K562 (cell line): ENCODE results near the gene DOCK8. TPM values are rescaled to one million over a fixed set of nuclear protein-coding genes. Genes with fewer than 3 reads are reported as not detected.

Source experiments
- ATAC-seq: fragments of 200-7000 bp; cut with Tn5 transposase; 3 replicates; pipeline ENCODE4 v1.9.1; 2020; ENCODE audit warnings: moderate library complexity
- BruUV-seq: library from RNA; stranded (reverse); fragments of 400-500 nt; replicated peaks from 2 replicates; lab custom pipeline; 2021; lab: Mats Ljungman, UMichigan
- CTCF ChIA-PET: fragments of 300-600 bp; formaldehyde crosslinking; extraction: SDS; loops from one replicate; lab custom pipeline; 2021; ENCODE audit warnings: low intra/inter-chr PET ratio; lab: Yijun Ruan, JAX
- POLR2A ChIA-PET: fragments of 300-600, 350-650 bp; sonication (Branson Sonifier 250); formaldehyde crosslinking; extraction: SDS; loops from one replicate; lab custom pipeline; 2021; ENCODE audit warnings: antibody characterized with exemption, inconsistent platforms; lab: Yijun Ruan, JAX
- DNase-seq, 4 experiments: peaks; one replicate each; pipeline versions ENCODE4 v3.0.0 to v3.0.0-alpha.2; 2011 to 2018; ENCODE audit warnings: low spot score in 3 of 4, mixed read lengths in 3 of 4; ENCODE audit errors: extremely low read depth in 1 of 4
- FAIRE-seq: peaks from 2 replicates; lab custom pipeline; 2011; peaks lifted over from hg19 to GRCh38; lab: Jason Lieb, UNC
- H2AFZ ChIP-seq: 2 replicates; pipeline ENCODE4 v1.6.0; 2011; ENCODE audit warnings: low read depth, low read length, control low read depth, inconsistent platforms
- H3K27ac ChIP-seq: fragments of 200-600 bp; 3 replicates; pipeline ENCODE4 v1.8.0; 2011; ENCODE audit warnings: low read depth, mild to moderate bottlenecking, control low read depth, inconsistent platforms, low read length, moderate library complexity, mixed read lengths; ENCODE audit errors: extremely low read depth
- H3K27me3 ChIP-seq, 2 experiments: fragments of 300-600 bp in 1 of 2; 2 replicates in 1 of 2; 3 replicates in 1 of 2; pipeline versions ENCODE4 v1.6.0 to v1.8.0; 2011; ENCODE audit warnings: inconsistent platforms in 2 of 2, low read length in 2 of 2, mild to moderate bottlenecking in 1 of 2, mixed read lengths in 1 of 2, moderate library complexity in 1 of 2; ENCODE audit not compliant: control insufficient read depth in 2 of 2, insufficient read depth in 2 of 2
- H3K36me3 ChIP-seq: fragments of 300-600 bp; 3 replicates; pipeline ENCODE4 v1.8.0; 2011; ENCODE audit warnings: mild to moderate bottlenecking, low read length, inconsistent platforms; ENCODE audit not compliant: control insufficient read depth, insufficient read depth
- H3K4me1 ChIP-seq, 2 experiments: fragments of 200-600 bp in 1 of 2; replicated peaks in 1 of 2; 2 replicates in 1 of 2; 3 replicates in 1 of 2; pipeline versions ENCODE4 v1.5.1 to v1.8.0; 2011; ENCODE audit warnings: inconsistent platforms in 2 of 2, low read length in 2 of 2, mild to moderate bottlenecking in 1 of 2, mixed read lengths in 1 of 2, moderate library complexity in 1 of 2; ENCODE audit not compliant: control insufficient read depth in 2 of 2, insufficient read depth in 2 of 2
- H3K4me2 ChIP-seq: 2 replicates; pipeline ENCODE4 v1.6.1; 2011; ENCODE audit warnings: low read length, control low read depth, inconsistent platforms, mixed read lengths; ENCODE audit not compliant: insufficient read depth
- H3K4me3 ChIP-seq: fragments of 200-600 bp; sonication (generic), shearing (Covaris generic); 2 replicates; pipeline ENCODE4 v1.5.1; 2016; ENCODE audit warnings: control low read depth, inconsistent platforms
- H3K79me2 ChIP-seq: fragments of 200-600 bp; 3 replicates; pipeline ENCODE4 v1.8.0; 2011; ENCODE audit warnings: low read length, inconsistent platforms; ENCODE audit not compliant: control insufficient read depth, insufficient read depth
- H3K9ac ChIP-seq, 2 experiments: 2 replicates each; pipeline versions ENCODE4 v1.6.0 to v1.6.1; 2011; ENCODE audit warnings: low read depth in 2 of 2, low read length in 2 of 2, control low read depth in 1 of 2, inconsistent platforms in 1 of 2, mild to moderate bottlenecking in 1 of 2, mixed read lengths in 1 of 2; ENCODE audit not compliant: insufficient read depth in 1 of 2
- H3K9me1 ChIP-seq: one replicate; pipeline ENCODE4 v1.6.0; 2011; ENCODE audit warnings: inconsistent platforms, mild to moderate bottlenecking, low read length, moderate library complexity; ENCODE audit not compliant: control insufficient read depth, insufficient read depth
- H3K9me3 ChIP-seq: replicated peaks from 2 replicates; pipeline ENCODE4 v1.5.1; 2011; ENCODE audit warnings: low read depth, low read length, inconsistent platforms; ENCODE audit not compliant: control insufficient read depth, insufficient read depth
- H4K20me1 ChIP-seq: replicated peaks from 2 replicates; pipeline ENCODE4 v1.6.1; 2011; ENCODE audit warnings: low read length, inconsistent platforms, mixed read lengths; ENCODE audit not compliant: control insufficient read depth, insufficient read depth
- BCOR ChIP-seq: fragments of 450-650 bp; IDR thresholded peaks from 2 replicates; pipeline ENCODE4 v1.6.1; 2016
- CHD4 ChIP-seq: fragments of 200-600 bp; sonication (generic); IDR thresholded peaks from 3 replicates; pipeline ENCODE4 v1.6.1; 2012; ENCODE audit warnings: low read depth, mild to moderate bottlenecking, mixed read lengths, low read length, inconsistent platforms; ENCODE audit not compliant: insufficient read depth, insufficient replicate concordance, poor library complexity, severe bottlenecking
- PCBP2 ChIP-seq: fragments of 200-400 bp; formaldehyde crosslinking; IDR thresholded peaks from 2 replicates; pipeline ENCODE4 v1.6.1; 2018; ENCODE audit warnings: low read length, low read depth, mild to moderate bottlenecking, moderate library complexity; ENCODE audit not compliant: poor library complexity, severe bottlenecking
- RBM15 ChIP-seq: fragments of 200-400 bp; formaldehyde crosslinking; IDR thresholded peaks from 2 replicates; pipeline ENCODE4 v1.6.1; 2018; ENCODE audit warnings: mild to moderate bottlenecking, low read length, moderate library complexity; ENCODE audit not compliant: insufficient read depth
- SETDB1 ChIP-seq: IDR thresholded peaks from one replicate; pipeline ENCODE4 v1.6.1; 2012; ENCODE audit warnings: low read length, control low read depth, inconsistent platforms
- SRSF7 ChIP-seq: fragments of 200-400 bp; formaldehyde crosslinking; optimal IDR thresholded peaks from 2 replicates; pipeline ENCODE3; 2017; ENCODE audit warnings: mild to moderate bottlenecking, low read depth, low read length
- ZNF12 ChIP-seq: sonication (generic); formaldehyde crosslinking; IDR thresholded peaks from 2 replicates; pipeline ENCODE4 v1.4.0; 2020; ENCODE audit warnings: mild to moderate bottlenecking, missing genetic modification reagents
- ZNF146 ChIP-seq: IDR thresholded peaks from one replicate; pipeline ENCODE4 v1.6.1; 2018; ENCODE audit warnings: missing compliant biosample characterization; ENCODE audit not compliant: unreplicated experiment
- WGBS: fragments of 100-300 bp; shearing (Covaris generic); methylation state at CpG from one replicate; pipeline ENCODE4 v1.1.6; 2016; ENCODE audit warnings: low coverage, mixed read lengths; ENCODE audit not compliant: insufficient coverage; ENCODE audit errors: missing lambda C conversion rate; 5-methylcytosine and 5-hydroxymethylcytosine counted together
- in situ Hi-C: fragments of 300-500 bp; cut with MboI; formaldehyde crosslinking; loops from 4 replicates; pipeline ENCODE4 v1.15.0; 2018; ENCODE audit warnings: inconsistent platforms, mixed read lengths
- intact Hi-C: fragments of 100-400 bp; cut with micrococcal nuclease; formaldehyde crosslinking; loops from 2 replicates; pipeline ENCODE4 v1.14.2; 2022
- polyA plus RNA-seq, 8 experiments: library from polyadenylated mRNA; depleted of rRNA in 4 of 8; stranded (reverse) in 5 of 8; unstranded in 3 of 8; fragments of >200 nt; fragmentation: Nextera tagmentation in 2 of 8; fragmentation: Illumina TruSeq in 1 of 8; extraction: Ambion mirVana in 2 of 8; extraction: Trizol in 1 of 8; gene quantifications; 2 replicates each; pipeline versions ENCODE4 v1.2.1 to v1.2.3, GENCODE V29; 2011 to 2014; ENCODE audit warnings: inconsistent platforms in 1 of 8, missing spikeins in 1 of 8
- total RNA-seq, 7 experiments: library from RNA; depleted of rRNA in 6 of 7; stranded (reverse); fragments of >200 nt in 6 of 7; fragmentation: Illumina TruSeq in 2 of 7; extraction: Trizol in 2 of 7; gene quantifications; 2 replicates each; pipeline versions ENCODE4 v1.2.1 to v1.2.3, GENCODE V29; 2011 to 2021; ENCODE audit warnings: low replicate concordance in 1 of 7
- TF ChIP-seq, protein P1 (sequence below), 2 experiments: fragments of 450-650 bp in 1 of 2; IDR thresholded peaks; 2 replicates each; pipeline ENCODE4 v1.6.1; 2011 to 2017; ENCODE audit warnings: low read depth in 2 of 2, antibody characterized with exemption in 1 of 2, borderline replicate concordance in 1 of 2, low read length in 1 of 2, mild to moderate bottlenecking in 1 of 2, mixed read lengths in 1 of 2; ENCODE audit not compliant: control insufficient read depth in 1 of 2
- TF ChIP-seq, protein P2 (sequence below): fragments of 250-450 bp; sonication (Bioruptor Pico); IDR thresholded peaks from 2 replicates; pipeline ENCODE4 v1.5.0; 2020; ENCODE audit warnings: mild to moderate bottlenecking, borderline replicate concordance
- TF ChIP-seq, protein P3 (sequence below): fragments of 450-650 bp; formaldehyde crosslinking; IDR thresholded peaks from 2 replicates; pipeline ENCODE4 v1.4.0; 2022; ENCODE audit warnings: mild to moderate bottlenecking, moderate library complexity

The DOCK8 gene
- total and polyA plus RNA-seq, 9 of the 15 experiments (the other 6 are each of a cell fraction or from before 2014, with no cell fraction given), result 14.4 to 53.8 (median 25.1) TPM

DNA sequence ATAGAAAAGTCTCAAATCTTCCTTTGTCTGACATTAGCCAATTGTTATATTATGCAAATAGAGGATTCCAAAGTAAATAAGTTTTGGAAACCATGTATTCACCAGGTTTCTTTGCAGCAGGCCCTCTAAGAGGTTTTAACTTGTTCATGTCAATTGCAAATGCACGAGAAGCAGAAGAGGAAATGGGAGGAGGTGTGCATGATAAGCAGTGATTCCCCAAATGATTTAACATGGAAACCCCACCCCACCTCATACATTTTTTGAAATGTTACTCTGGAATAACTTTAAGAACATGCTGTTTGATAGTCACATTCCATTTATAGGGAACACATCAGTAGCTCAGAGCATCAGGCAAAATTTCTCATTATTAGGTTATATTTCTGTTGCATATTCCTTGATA is 190.7 kb downstream of the DOCK8 start:
- no peak overlapping the region for H3K27ac ChIP-seq
- TF ChIP-seq, protein P1, sequence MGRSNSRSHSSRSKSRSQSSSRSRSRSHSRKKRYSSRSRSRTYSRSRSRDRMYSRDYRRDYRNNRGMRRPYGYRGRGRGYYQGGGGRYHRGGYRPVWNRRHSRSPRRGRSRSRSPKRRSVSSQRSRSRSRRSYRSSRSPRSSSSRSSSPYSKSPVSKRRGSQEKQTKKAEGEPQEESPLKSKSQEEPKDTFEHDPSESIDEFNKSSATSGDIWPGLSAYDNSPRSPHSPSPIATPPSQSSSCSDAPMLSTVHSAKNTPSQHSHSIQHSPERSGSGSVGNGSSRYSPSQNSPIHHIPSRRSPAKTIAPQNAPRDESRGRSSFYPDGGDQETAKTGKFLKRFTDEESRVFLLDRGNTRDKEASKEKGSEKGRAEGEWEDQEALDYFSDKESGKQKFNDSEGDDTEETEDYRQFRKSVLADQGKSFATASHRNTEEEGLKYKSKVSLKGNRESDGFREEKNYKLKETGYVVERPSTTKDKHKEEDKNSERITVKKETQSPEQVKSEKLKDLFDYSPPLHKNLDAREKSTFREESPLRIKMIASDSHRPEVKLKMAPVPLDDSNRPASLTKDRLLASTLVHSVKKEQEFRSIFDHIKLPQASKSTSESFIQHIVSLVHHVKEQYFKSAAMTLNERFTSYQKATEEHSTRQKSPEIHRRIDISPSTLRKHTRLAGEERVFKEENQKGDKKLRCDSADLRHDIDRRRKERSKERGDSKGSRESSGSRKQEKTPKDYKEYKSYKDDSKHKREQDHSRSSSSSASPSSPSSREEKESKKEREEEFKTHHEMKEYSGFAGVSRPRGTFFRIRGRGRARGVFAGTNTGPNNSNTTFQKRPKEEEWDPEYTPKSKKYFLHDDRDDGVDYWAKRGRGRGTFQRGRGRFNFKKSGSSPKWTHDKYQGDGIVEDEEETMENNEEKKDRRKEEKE (IDR thresholded peaks at IDR 0.05; ENCODE audit: borderline replicate concordance in 1 of 2, control insufficient read depth in 1 of 2, low read depth in 2 of 2, low read length in 1 of 2), result no peak
- TF ChIP-seq SRSF7, result no peak
- no peak for TF ChIP-seq RBM15
- TF ChIP-seq ZNF146, result no peak
- no peak for TF ChIP-seq SETDB1
- TF ChIP-seq, protein P2, sequence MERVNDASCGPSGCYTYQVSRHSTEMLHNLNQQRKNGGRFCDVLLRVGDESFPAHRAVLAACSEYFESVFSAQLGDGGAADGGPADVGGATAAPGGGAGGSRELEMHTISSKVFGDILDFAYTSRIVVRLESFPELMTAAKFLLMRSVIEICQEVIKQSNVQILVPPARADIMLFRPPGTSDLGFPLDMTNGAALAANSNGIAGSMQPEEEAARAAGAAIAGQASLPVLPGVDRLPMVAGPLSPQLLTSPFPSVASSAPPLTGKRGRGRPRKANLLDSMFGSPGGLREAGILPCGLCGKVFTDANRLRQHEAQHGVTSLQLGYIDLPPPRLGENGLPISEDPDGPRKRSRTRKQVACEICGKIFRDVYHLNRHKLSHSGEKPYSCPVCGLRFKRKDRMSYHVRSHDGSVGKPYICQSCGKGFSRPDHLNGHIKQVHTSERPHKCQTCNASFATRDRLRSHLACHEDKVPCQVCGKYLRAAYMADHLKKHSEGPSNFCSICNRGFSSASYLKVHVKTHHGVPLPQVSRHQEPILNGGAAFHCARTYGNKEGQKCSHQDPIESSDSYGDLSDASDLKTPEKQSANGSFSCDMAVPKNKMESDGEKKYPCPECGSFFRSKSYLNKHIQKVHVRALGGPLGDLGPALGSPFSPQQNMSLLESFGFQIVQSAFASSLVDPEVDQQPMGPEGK (CRISPR knock-in tag), result no peak
- no peak for TF ChIP-seq PCBP2
- no peak for TF ChIP-seq ZNF12
- TF ChIP-seq BCOR, result no peak
- TF ChIP-seq CHD4, result no peak
- TF ChIP-seq, protein P3, sequence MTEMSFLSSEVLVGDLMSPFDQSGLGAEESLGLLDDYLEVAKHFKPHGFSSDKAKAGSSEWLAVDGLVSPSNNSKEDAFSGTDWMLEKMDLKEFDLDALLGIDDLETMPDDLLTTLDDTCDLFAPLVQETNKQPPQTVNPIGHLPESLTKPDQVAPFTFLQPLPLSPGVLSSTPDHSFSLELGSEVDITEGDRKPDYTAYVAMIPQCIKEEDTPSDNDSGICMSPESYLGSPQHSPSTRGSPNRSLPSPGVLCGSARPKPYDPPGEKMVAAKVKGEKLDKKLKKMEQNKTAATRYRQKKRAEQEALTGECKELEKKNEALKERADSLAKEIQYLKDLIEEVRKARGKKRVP (CRISPR knock-in tag), result no peak
- H3K36me3 ChIP-seq, result peaks cover 64% of the 10 kb centered on the region; the same call in 2 of the 3 replicates
- H4K20me1 ChIP-seq, result no peaks in the 10 kb centered on the region; the same call in 1 of the 2 replicates
- no peak overlapping the region for H3K9ac ChIP-seq
- 80% methylated on average over 1 of the region's 1 CpG for WGBS
- no TSS peak for BruUV-seq
- DNase-seq, result no peak
- in situ Hi-C loops (no loop called here), intact Hi-C loops (no loop called here)
- H3K79me2 ChIP-seq, result no peaks in the 10 kb centered on the region
- FAIRE-seq, result no peak
- H3K4me1 ChIP-seq, result no peaks in the 10 kb centered on the region; a peak in 1 of 5 replicates
- no peak overlapping the region for H3K4me2 ChIP-seq
- ATAC-seq, result no peak
- no peaks in the 10 kb centered on the region for H3K27me3 ChIP-seq
- no peaks in the 10 kb centered on the region for H3K9me3 ChIP-seq
- no peaks in the 10 kb centered on the region for H3K9me1 ChIP-seq
- no peak overlapping the region for H2AFZ ChIP-seq
- no peak overlapping the region for H3K4me3 ChIP-seq
- ChIA-PET POLR2A (no interaction called here), CTCF (no interaction called here)
